Osteoblast (primary cell): ENCODE data around the gene NFIL3. TPM values are rescaled to one million over a fixed set of nuclear protein-coding genes. Genes with fewer than 3 reads are reported as not detected.

Source experiments
- DNase-seq: peaks from one replicate; pipeline ENCODE4 v3.0.0; 2011; ENCODE audit warnings: low spot score, mixed read lengths; ENCODE audit not compliant: insufficient read length; ENCODE audit errors: missing footprints
- H2AFZ ChIP-seq: 2 replicates; pipeline ENCODE4 v1.6.0; 2011; ENCODE audit warnings: mild to moderate bottlenecking, low read length
- H3K27ac ChIP-seq: 2 replicates; pipeline ENCODE4 v1.5.1; 2011; ENCODE audit warnings: mild to moderate bottlenecking, low read depth, low read length, moderate library complexity
- H3K27me3 ChIP-seq: 2 replicates; pipeline ENCODE4 v1.6.0; 2012; ENCODE audit warnings: mild to moderate bottlenecking, control low read depth, inconsistent platforms, low read length, moderate library complexity; ENCODE audit not compliant: insufficient read depth
- H3K36me3 ChIP-seq: 2 replicates; pipeline ENCODE4 v1.5.1; 2011; ENCODE audit warnings: mild to moderate bottlenecking, low read length, control low read depth, moderate library complexity; ENCODE audit not compliant: insufficient read depth
- H3K4me1 ChIP-seq: 2 replicates; pipeline ENCODE4 v1.5.1; 2011; ENCODE audit warnings: mild to moderate bottlenecking, low read length, control low read depth, moderate library complexity; ENCODE audit not compliant: insufficient read depth
- H3K4me2 ChIP-seq: 2 replicates; pipeline ENCODE4 v1.6.0; 2011; ENCODE audit warnings: mild to moderate bottlenecking, low read length; ENCODE audit not compliant: insufficient read depth
- H3K4me3 ChIP-seq: fragments of 200-600 bp; sonication (generic); 3 replicates; pipeline ENCODE4 v1.5.1; 2012; ENCODE audit warnings: mild to moderate bottlenecking, low read length, inconsistent platforms; ENCODE audit not compliant: insufficient read depth
- H3K79me2 ChIP-seq: 2 replicates; pipeline ENCODE4 v1.6.0; 2012; ENCODE audit warnings: mild to moderate bottlenecking, low read length, control low read depth, inconsistent platforms; ENCODE audit not compliant: insufficient read depth
- H3K9me3 ChIP-seq: 2 replicates; pipeline ENCODE4 v1.5.1; 2011; ENCODE audit warnings: low read depth, low read length, control low read depth
- H4K20me1 ChIP-seq: 2 replicates; pipeline ENCODE4 v1.6.0; 2012; ENCODE audit warnings: mild to moderate bottlenecking, low read length, control low read depth; ENCODE audit not compliant: insufficient read depth
- total RNA-seq: library from RNA; depleted of rRNA; stranded (reverse); fragments of >200 nt; gene quantifications from 2 replicates; pipeline ENCODE4 v1.2.3, GENCODE V29; 2012
- TF ChIP-seq, protein P1 (sequence below): IDR thresholded peaks from 2 replicates; pipeline ENCODE4 v1.5.1; 2011; ENCODE audit warnings: mild to moderate bottlenecking, low read depth, low read length, moderate library complexity; ENCODE audit errors: extremely low read depth

Gene NFIL3
- total RNA-seq, 1 donor = 26.1 TPM

DNA sequence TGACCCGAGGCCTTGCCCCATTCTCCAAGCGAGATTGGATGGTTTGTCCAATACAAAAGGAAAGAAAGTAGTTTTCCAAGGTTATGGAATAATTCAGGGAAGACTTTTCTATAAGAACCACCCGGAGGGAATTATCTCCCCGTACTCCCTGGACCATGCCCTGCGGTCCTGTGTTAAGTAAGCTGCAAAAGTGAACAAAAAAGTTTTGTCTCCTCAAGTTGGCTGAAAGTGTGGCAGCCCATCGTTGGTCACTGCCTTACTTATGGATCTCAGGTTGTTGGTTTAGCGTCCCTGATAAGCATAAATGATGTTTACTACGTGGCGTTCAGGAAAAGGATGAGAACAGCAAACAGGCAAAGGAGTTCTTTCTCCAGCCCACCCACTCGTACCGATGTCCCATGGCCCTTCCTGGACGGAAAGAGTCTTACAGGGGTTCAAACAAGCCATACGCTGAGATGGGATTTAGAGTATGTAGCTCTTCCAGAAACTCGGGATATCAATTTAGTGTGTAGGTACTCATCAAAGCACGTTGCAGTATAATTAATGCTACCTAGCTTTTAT is 61.5 kb downstream of the NFIL3 start:
- TF ChIP-seq, protein P1, sequence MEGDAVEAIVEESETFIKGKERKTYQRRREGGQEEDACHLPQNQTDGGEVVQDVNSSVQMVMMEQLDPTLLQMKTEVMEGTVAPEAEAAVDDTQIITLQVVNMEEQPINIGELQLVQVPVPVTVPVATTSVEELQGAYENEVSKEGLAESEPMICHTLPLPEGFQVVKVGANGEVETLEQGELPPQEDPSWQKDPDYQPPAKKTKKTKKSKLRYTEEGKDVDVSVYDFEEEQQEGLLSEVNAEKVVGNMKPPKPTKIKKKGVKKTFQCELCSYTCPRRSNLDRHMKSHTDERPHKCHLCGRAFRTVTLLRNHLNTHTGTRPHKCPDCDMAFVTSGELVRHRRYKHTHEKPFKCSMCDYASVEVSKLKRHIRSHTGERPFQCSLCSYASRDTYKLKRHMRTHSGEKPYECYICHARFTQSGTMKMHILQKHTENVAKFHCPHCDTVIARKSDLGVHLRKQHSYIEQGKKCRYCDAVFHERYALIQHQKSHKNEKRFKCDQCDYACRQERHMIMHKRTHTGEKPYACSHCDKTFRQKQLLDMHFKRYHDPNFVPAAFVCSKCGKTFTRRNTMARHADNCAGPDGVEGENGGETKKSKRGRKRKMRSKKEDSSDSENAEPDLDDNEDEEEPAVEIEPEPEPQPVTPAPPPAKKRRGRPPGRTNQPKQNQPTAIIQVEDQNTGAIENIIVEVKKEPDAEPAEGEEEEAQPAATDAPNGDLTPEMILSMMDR = no peak
- peak overlapping the region; percentile 75 for H3K27ac ChIP-seq

DNA sequence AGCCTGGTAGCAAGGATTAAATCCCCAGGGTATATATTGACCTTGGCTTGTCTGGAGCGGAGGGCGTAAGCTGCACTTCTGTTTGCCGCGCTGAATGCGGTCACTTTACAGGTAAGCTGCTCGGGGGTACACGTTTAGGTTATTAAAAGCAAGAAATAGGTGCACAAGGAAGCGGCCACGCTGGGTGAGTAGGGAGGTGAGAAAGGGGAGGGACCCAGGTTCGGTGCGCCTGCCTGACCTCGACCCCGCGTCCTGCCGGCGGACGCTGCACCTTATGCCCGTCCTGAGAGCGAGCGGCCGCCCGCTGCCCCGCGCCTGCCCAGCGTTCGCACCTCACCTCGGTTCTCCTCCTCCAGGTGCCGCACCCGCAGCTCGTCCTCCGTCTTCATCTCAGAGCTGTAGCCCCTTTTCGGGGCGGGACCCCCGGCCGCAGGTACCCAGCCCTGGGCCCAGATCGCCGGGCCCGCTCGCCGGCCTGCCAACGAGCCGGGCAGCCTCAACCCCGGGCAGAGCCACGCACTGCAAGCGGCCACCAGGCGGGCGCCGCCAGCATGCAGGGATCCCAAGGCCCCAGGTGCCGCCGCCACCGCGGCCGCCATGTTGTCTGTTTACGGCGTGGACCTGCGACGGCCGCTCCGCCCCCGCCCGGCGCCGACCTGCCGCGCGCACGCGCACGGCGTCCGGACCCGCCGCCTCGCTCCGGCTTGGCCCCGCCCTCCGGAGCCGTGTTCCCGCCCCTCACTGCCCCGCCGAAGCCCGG is 62.2 kb downstream of the NFIL3 start, which contains the start of gene AUH:
AUH (minus strand) TSS at position 628 of the 760 bp plus-strand sequence; CDS start at position 599, 29 bp downstream.
- Histone ChIP-seq H3K27me3 (no peaks in the 10 kb centered on the region), H4K20me1 (no peaks in the 10 kb centered on the region), H3K36me3 (no peaks in the 10 kb centered on the region), H3K27ac (peak within 1 kb of the TSS; percentile 84), H3K4me3 (peak within 1 kb of the TSS; percentile 98), H3K4me2 (peak within 1 kb of the TSS; percentile 95), H3K4me1 (peaks cover 16% of the 10 kb centered on the region), H3K79me2 (peaks cover 48% of the 10 kb centered on the region), H2AFZ (peak within 1 kb of the TSS; percentile 99), H3K9me3 (no peaks in the 10 kb centered on the region)
- DNase-seq = peak; percentile 98
- TF ChIP-seq, protein P1 = no peak

More for the DNA sequence above, 61.5 kb downstream of the NFIL3 start:
- DNase-seq = peak; percentile 47
- H3K27me3 ChIP-seq = no peaks in the 10 kb centered on the region
- peak overlapping the region; percentile 99 for H2AFZ ChIP-seq
- H3K4me3 ChIP-seq = peak overlapping the region; percentile 98
- H4K20me1 ChIP-seq = no peaks in the 10 kb centered on the region
- peaks cover 44% of the 10 kb centered on the region for H3K79me2 ChIP-seq
- no peaks in the 10 kb centered on the region for H3K36me3 ChIP-seq
- peaks cover 16% of the 10 kb centered on the region for H3K4me1 ChIP-seq
- no peaks in the 10 kb centered on the region for H3K9me3 ChIP-seq
- H3K4me2 ChIP-seq = peak overlapping the region; percentile 86

DNA sequence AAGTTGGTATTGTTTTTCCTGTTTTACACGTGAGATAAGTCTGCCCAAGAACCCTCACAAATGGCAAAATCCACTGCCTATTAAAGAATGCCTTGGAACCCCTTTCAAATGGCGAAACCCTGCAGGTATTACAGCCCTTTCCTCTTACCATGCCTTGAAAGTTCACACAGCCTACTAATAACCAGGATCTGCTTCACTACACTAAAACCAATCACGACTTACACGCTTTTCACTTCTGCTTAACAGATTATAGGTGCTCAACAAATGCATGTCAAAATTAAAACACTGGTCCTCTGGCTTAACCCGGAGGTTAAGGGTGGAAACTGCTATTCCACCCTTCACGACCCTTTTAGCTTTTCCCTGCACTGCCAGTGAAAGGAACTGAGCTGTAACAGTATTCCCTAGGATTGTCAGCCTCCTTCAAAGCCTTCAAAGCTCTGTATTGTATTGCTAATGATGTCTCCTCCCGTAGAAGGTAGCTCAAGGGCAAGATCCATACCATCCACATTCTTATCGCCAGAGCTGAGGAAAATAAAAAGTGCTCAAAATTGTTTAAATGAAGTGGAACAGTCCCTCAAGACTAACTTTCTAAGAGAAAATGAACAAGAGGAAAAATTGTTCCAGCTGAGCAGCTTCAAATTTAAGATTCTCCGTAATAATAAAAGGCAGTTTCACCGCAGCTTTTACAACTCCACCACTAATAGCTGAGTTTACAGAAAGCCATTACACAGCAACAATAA is 62.9 kb downstream of the NFIL3 start:
- no peak for DNase-seq
- Histone ChIP-seq H3K4me2 (peak overlapping the region; percentile 95), H2AFZ (peak overlapping the region; percentile 94), H3K79me2 (peaks cover 49% of the 10 kb centered on the region), H3K4me3 (peak overlapping the region; percentile 98), H3K27me3 (no peaks in the 10 kb centered on the region), H3K4me1 (peaks cover 16% of the 10 kb centered on the region), H4K20me1 (no peaks in the 10 kb centered on the region), H3K27ac (peak overlapping the region; percentile 84), H3K9me3 (no peaks in the 10 kb centered on the region), H3K36me3 (no peaks in the 10 kb centered on the region)
- TF ChIP-seq, protein P1 = no peak
